ENCODE results near the gene ZNF3.

DNA sequence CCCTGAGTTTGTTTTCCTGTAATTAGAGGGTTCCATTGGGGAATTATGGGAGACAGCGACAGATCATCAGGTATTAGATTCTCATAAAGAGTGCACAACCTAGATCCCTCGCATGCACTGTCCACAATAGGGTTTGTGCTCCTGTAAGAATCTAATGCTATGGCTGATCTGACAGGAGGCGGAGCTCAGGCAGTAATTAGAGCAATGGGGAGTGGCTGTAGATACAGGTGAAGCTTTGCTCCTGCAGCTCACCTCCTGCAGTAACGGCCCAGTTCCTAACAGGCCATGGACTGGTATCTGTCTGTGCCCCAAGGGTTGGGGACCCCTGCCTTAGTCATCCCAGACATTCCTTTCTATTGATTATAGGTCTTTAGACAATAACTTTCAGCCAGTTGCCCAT lies 32.8 kb downstream of the ZNF3 start:
- TF ChIP-seq, protein P1, sequence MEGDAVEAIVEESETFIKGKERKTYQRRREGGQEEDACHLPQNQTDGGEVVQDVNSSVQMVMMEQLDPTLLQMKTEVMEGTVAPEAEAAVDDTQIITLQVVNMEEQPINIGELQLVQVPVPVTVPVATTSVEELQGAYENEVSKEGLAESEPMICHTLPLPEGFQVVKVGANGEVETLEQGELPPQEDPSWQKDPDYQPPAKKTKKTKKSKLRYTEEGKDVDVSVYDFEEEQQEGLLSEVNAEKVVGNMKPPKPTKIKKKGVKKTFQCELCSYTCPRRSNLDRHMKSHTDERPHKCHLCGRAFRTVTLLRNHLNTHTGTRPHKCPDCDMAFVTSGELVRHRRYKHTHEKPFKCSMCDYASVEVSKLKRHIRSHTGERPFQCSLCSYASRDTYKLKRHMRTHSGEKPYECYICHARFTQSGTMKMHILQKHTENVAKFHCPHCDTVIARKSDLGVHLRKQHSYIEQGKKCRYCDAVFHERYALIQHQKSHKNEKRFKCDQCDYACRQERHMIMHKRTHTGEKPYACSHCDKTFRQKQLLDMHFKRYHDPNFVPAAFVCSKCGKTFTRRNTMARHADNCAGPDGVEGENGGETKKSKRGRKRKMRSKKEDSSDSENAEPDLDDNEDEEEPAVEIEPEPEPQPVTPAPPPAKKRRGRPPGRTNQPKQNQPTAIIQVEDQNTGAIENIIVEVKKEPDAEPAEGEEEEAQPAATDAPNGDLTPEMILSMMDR (IDR thresholded peaks at IDR 0.05): no peak
- TF ChIP-seq POLR2A (IDR thresholded peaks at IDR 0.05): no peak

Data from body of pancreas (tissue), 4 donors.